Keratinocyte (primary cell): ENCODE results near the gene FNDC3B. TPM values are rescaled to one million over a fixed set of nuclear protein-coding genes. Genes with fewer than 3 reads are reported as not detected.

Source experiments
- DNase-seq: peaks from one replicate; pipeline ENCODE4 v3.0.0-alpha.2; 2011; ENCODE audit warnings: low read depth, missing footprints, low spot score
- FAIRE-seq: peaks from 2 replicates; lab custom pipeline; 2011; peaks lifted over from hg19 to GRCh38; lab: Jason Lieb, UNC
- H2AFZ ChIP-seq: 2 replicates; pipeline ENCODE4 v1.6.0; 2012; ENCODE audit warnings: low read length, control low read depth, inconsistent platforms; ENCODE audit not compliant: control insufficient read depth
- H3K27ac ChIP-seq: 2 replicates; pipeline ENCODE4 v1.5.1; 2011; ENCODE audit warnings: low read length; ENCODE audit not compliant: control insufficient read depth, insufficient read depth
- H3K27me3 ChIP-seq: 3 replicates; pipeline ENCODE4 v1.6.0; 2011; ENCODE audit warnings: low read length; ENCODE audit not compliant: control insufficient read depth, insufficient read depth; ENCODE audit errors: extremely low read depth
- H3K36me3 ChIP-seq, 2 experiments: 2 replicates in 1 of 2; 3 replicates in 1 of 2; pipeline ENCODE4 v1.5.1; 2011; ENCODE audit warnings: low read length in 2 of 2, mild to moderate bottlenecking in 1 of 2; ENCODE audit not compliant: control insufficient read depth in 2 of 2, insufficient read depth in 2 of 2; ENCODE audit errors: extremely low read depth in 1 of 2
- H3K4me1 ChIP-seq: 3 replicates; pipeline ENCODE4 v1.5.1; 2011; ENCODE audit warnings: low read length; ENCODE audit not compliant: control insufficient read depth, insufficient read depth; ENCODE audit errors: extremely low read depth
- H3K4me2 ChIP-seq: 3 replicates; pipeline ENCODE4 v1.6.0; 2011; ENCODE audit warnings: low read depth, low read length; ENCODE audit not compliant: control insufficient read depth, insufficient read depth; ENCODE audit errors: extremely low read depth
- H3K4me3 ChIP-seq, 3 experiments: fragments of 200-600 bp in 1 of 3; sonication (generic) in 1 of 3; 2 replicates in 2 of 3; 3 replicates in 1 of 3; pipeline ENCODE4 v1.5.1; 2011 to 2016; ENCODE audit warnings: low read length in 3 of 3, mild to moderate bottlenecking in 3 of 3, control low read depth in 2 of 3, inconsistent platforms in 1 of 3, low read depth in 1 of 3, mixed read lengths in 1 of 3, mixed run types in 1 of 3, moderate library complexity in 1 of 3; ENCODE audit not compliant: control insufficient read depth in 2 of 3, insufficient read depth in 2 of 3; ENCODE audit errors: extremely low read depth in 1 of 3
- H3K79me2 ChIP-seq: 2 replicates; pipeline ENCODE4 v1.6.0; 2012; ENCODE audit warnings: low read length; ENCODE audit not compliant: control insufficient read depth, insufficient read depth
- H3K9ac ChIP-seq: 3 replicates; pipeline ENCODE4 v1.6.0; 2011; ENCODE audit warnings: low read length; ENCODE audit not compliant: control insufficient read depth, insufficient read depth; ENCODE audit errors: extremely low read depth
- H3K9me1 ChIP-seq: 3 replicates; pipeline ENCODE4 v1.6.0; 2011; ENCODE audit warnings: low read length; ENCODE audit not compliant: control insufficient read depth, insufficient read depth; ENCODE audit errors: extremely low read depth
- H3K9me3 ChIP-seq: 2 replicates; pipeline ENCODE4 v1.5.1; 2012; ENCODE audit warnings: low read depth, low read length; ENCODE audit not compliant: control insufficient read depth
- H4K20me1 ChIP-seq: 3 replicates; pipeline ENCODE4 v1.6.0; 2011; ENCODE audit warnings: low read length; ENCODE audit not compliant: control insufficient read depth, insufficient read depth; ENCODE audit errors: extremely low read depth
- CTCF ChIP-seq, 3 experiments: IDR thresholded peaks in 1 of 3; conservative IDR thresholded peaks in 1 of 3; optimal IDR thresholded peaks in 1 of 3; 2 replicates in 2 of 3; 3 replicates in 1 of 3; pipeline versions ENCODE3 to v1.5.1; 2011; ENCODE audit warnings: low read length in 3 of 3, mild to moderate bottlenecking in 3 of 3, moderate library complexity in 2 of 3, control low read depth in 1 of 3, inconsistent platforms in 1 of 3; ENCODE audit not compliant: insufficient read depth in 2 of 3; ENCODE audit errors: extremely low read depth in 1 of 3
- EZH2 ChIP-seq: IDR thresholded peaks from one replicate; pipeline ENCODE4 v1.6.1; 2012; ENCODE audit warnings: inconsistent platforms, mild to moderate bottlenecking, low read length, moderate library complexity
- dilution Hi-C: fragments of 300-500 bp; cut with MboI; formaldehyde crosslinking; loops from one replicate; pipeline ENCODE4 v1.7.0; 2020; ENCODE audit warnings: low sequenced_read_pairs; ENCODE audit not compliant: extremely low pct_ligation_motif_present
- polyA plus RNA-seq, 5 experiments: library from polyadenylated mRNA; depleted of rRNA in 3 of 5; stranded (reverse) in 3 of 5; stranded (forward) in 1 of 5; unstranded in 1 of 5; fragments of >200 nt; gene quantifications; 1 replicate in 1 of 5; 2 replicates in 3 of 5; 3 replicates in 1 of 5; pipeline versions ENCODE4 v1.2.1 to v1.2.3, GENCODE V29; 2011 to 2012; ENCODE audit warnings: missing spikeins in 2 of 5, low read depth in 1 of 5, low replicate concordance in 1 of 5

FNDC3B gene
- polyA plus RNA-seq, 1 donor (not counting 4 experiments of a cell fraction or from before 2014, with no cell fraction given) = 31.4 TPM

DNA sequence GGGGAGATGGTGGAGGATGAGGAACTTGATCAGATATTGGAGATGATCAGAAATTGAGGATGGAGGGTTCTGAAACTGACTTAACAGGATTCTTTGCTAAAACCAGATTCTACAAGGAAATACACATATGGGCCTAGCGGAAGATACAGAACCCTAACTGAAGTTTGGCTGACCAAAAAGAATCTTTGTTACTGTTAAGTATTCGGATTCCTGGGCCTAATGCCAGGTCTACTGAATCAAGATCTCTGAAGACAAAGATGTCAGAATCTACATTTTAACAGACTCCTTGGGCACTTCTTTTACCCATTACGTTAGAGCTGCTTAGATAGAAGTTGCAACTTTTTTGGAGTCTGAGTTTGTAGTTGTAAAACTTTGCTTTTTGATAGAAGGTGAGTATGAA lies 137.7 kb downstream of the FNDC3B start:
- Histone ChIP-seq H3K4me2 (no peak overlapping the region), H3K4me1 (peaks cover 12% of the 10 kb centered on the region), H3K79me2 (peaks cover 74% of the 10 kb centered on the region), H3K27me3 (no peaks in the 10 kb centered on the region), H3K9ac (no peak overlapping the region), H3K9me3 (no peaks in the 10 kb centered on the region), H3K36me3 (peaks cover 0 to 11% of the 10 kb centered on the region in 2 experiments), H2AFZ (no peak overlapping the region), H3K27ac (no peak overlapping the region), H4K20me1 (peaks cover 5% of the 10 kb centered on the region), H3K4me3 (no peak overlapping the region), H3K9me1 (no peaks in the 10 kb centered on the region)
- TF ChIP-seq CTCF (optimal IDR thresholded peaks at IDR 0.05 in 1 of 3, IDR thresholded peaks at IDR 0.05 in 1 of 3, conservative IDR thresholded peaks at IDR 0.05 in 1 of 3; ENCODE audit: extremely low read depth in 1 of 3, insufficient read depth in 2 of 3, low read length in 3 of 3) = no peak
- no peak for TF ChIP-seq EZH2
- FAIRE-seq = no peak
- dilution Hi-C loops = no loop called here
- DNase-seq = no peak

- no peak for TF ChIP-seq CTCF (optimal IDR thresholded peaks at IDR 0.05 in 1 of 3, IDR thresholded peaks at IDR 0.05 in 1 of 3, conservative IDR thresholded peaks at IDR 0.05 in 1 of 3; ENCODE audit: extremely low read depth in 1 of 3, insufficient read depth in 2 of 3, low read length in 3 of 3)
- TF ChIP-seq EZH2 = no peak
- H2AFZ ChIP-seq = no peak overlapping the region
- no peaks in the 10 kb centered on the region for H3K9me1 ChIP-seq
- H3K27me3 ChIP-seq = no peaks in the 10 kb centered on the region
- FAIRE-seq (no peak), DNase-seq (no peak)
- no peak overlapping the region for H3K27ac ChIP-seq
- H3K4me3 ChIP-seq = no peak overlapping the region
- H3K9me3 ChIP-seq = no peaks in the 10 kb centered on the region
- peaks cover 6% of the 10 kb centered on the region for H4K20me1 ChIP-seq
- dilution Hi-C loops = no loop called here
- peaks cover 20% of the 10 kb centered on the region for H3K4me1 ChIP-seq
- H3K36me3 ChIP-seq = peaks cover 0 to 11% of the 10 kb centered on the region in 2 experiments
- H3K9ac ChIP-seq = no peak overlapping the region
- H3K4me2 ChIP-seq = no peak overlapping the region
- H3K79me2 ChIP-seq = peaks cover 76% of the 10 kb centered on the region
These were observed 138.5 kb downstream of the FNDC3B start for GRCh38 chr3:172177803-172178316.
